ENCODE measurements around the gene PPP1CA.

DNA sequence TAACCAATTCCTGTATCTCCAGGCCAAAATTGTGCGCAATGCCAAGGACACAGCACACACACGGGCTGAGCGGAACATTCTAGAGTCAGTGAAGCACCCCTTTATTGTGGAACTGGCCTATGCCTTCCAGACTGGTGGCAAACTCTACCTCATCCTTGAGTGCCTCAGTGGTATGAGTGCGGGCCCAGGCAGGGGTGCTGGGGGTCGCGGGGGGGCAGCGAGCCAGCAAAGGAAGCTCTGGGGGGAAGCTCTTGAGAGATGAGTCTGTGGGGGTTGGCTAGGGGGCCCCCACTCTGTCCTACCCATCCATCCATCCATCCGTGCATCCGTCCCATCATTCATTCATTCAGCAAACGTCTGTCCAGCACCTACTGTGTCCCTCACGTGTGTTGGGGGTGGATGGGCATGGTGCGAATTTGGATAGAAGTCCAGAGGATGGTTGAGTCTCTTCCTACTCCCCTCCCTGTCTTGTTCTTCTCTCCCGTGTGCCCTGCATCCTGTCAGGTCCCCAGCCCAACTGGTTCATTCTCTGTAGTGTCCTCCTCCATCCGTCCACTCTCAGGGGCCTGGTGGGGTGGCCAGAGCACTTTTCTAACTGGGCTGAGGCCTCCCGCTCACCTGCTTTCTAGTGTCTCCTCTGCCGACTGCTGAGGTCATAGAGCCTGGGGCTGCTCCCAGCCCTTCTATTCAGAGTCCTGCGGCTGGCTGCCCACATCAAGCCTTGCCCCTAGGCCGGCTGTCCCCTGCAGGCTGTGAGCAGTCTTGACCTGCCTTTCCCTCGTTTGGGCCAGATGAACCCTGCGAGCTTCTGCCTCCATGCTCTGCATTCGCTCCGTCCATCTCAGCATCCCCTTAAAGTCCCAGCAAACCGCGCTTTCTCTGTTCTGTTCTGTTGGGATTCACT is 29.9 kb upstream of the PPP1CA start:
- TF ChIP-seq, protein P1, sequence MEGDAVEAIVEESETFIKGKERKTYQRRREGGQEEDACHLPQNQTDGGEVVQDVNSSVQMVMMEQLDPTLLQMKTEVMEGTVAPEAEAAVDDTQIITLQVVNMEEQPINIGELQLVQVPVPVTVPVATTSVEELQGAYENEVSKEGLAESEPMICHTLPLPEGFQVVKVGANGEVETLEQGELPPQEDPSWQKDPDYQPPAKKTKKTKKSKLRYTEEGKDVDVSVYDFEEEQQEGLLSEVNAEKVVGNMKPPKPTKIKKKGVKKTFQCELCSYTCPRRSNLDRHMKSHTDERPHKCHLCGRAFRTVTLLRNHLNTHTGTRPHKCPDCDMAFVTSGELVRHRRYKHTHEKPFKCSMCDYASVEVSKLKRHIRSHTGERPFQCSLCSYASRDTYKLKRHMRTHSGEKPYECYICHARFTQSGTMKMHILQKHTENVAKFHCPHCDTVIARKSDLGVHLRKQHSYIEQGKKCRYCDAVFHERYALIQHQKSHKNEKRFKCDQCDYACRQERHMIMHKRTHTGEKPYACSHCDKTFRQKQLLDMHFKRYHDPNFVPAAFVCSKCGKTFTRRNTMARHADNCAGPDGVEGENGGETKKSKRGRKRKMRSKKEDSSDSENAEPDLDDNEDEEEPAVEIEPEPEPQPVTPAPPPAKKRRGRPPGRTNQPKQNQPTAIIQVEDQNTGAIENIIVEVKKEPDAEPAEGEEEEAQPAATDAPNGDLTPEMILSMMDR (IDR thresholded peaks at IDR 0.05) = no peak
- TF ChIP-seq POLR2A (IDR thresholded peaks at IDR 0.05) = no peak
